HUES48 (cell line): Measurements from ENCODE around the gene HIC2.
"Not testable (repeated sequence)": the region's sequence is repeated elsewhere in the genome, so short reads cannot be mapped to it uniquely, and the experiment has no call there.

Source experiments
- H3K27ac ChIP-seq: one replicate; pipeline ENCODE4 v1.7.0; 2013; ENCODE audit warnings: low read depth, low read length, inconsistent platforms
- H3K27me3 ChIP-seq: 2 replicates; pipeline ENCODE4 v1.6.1; 2013; ENCODE audit warnings: mild to moderate bottlenecking, low read length; ENCODE audit not compliant: control insufficient read depth, insufficient read depth
- H3K36me3 ChIP-seq: 2 replicates; pipeline ENCODE4 v1.6.1; 2013; ENCODE audit warnings: low read length; ENCODE audit not compliant: control insufficient read depth, insufficient read depth
- H3K4me1 ChIP-seq: 2 replicates; pipeline ENCODE4 v1.6.1; 2013; ENCODE audit warnings: mild to moderate bottlenecking, low read length; ENCODE audit not compliant: control insufficient read depth, insufficient read depth
- H3K4me3 ChIP-seq: 2 replicates; pipeline ENCODE4 v1.5.1; 2013; ENCODE audit warnings: mild to moderate bottlenecking, low read depth, low read length
- H3K9ac ChIP-seq: 2 replicates; pipeline ENCODE4 v1.6.1; 2013; ENCODE audit warnings: mild to moderate bottlenecking, low read depth, low read length, moderate library complexity
- H3K9me3 ChIP-seq: 2 replicates; pipeline ENCODE4 v1.6.1; 2013; ENCODE audit warnings: low read length; ENCODE audit not compliant: control insufficient read depth, insufficient read depth

HIC2 gene

GRCh38 chr22:21407139-21407538, 10.0 kb upstream of the HIC2 start:
- not testable (repeated sequence) for H3K9me3 ChIP-seq, H3K27ac ChIP-seq, H3K4me3 ChIP-seq, H3K9ac ChIP-seq, H3K36me3 ChIP-seq, H3K4me1 ChIP-seq, H3K27me3 ChIP-seq

GRCh38 chr22:21407792-21408191, 9.4 kb upstream of the HIC2 start:
- not testable (repeated sequence) for H3K4me3 ChIP-seq, H3K9ac ChIP-seq, H3K36me3 ChIP-seq, H3K9me3 ChIP-seq, H3K27ac ChIP-seq, H3K27me3 ChIP-seq, H3K4me1 ChIP-seq

- not testable (repeated sequence) for H3K9ac ChIP-seq, H3K36me3 ChIP-seq, H3K4me1 ChIP-seq, H3K27me3 ChIP-seq, H3K27ac ChIP-seq, H3K4me3 ChIP-seq, H3K9me3 ChIP-seq
Observed at GRCh38 chr22:21416375-21416774, 796 bp upstream of the HIC2 start.

GRCh38 chr22:21417853-21418252, 682 bp downstream of the HIC2 start:
- H3K27ac ChIP-seq, H3K27me3 ChIP-seq, H3K9me3 ChIP-seq, H3K9ac ChIP-seq, H3K4me1 ChIP-seq, H3K36me3 ChIP-seq: not testable (repeated sequence)
- H3K4me3 ChIP-seq: peak overlapping the region; percentile 55; the same call in 1 of the 2 replicates

GRCh38 chr22:21418974-21419638, 1.9 kb downstream of the HIC2 start:
- not testable (repeated sequence) for H3K9ac ChIP-seq, H3K36me3 ChIP-seq, H3K27me3 ChIP-seq, H3K9me3 ChIP-seq, H3K4me1 ChIP-seq, H3K4me3 ChIP-seq, H3K27ac ChIP-seq

- H3K27ac ChIP-seq, H3K27me3 ChIP-seq, H3K4me3 ChIP-seq, H3K9ac ChIP-seq, H3K4me1 ChIP-seq, H3K9me3 ChIP-seq, H3K36me3 ChIP-seq: not testable (repeated sequence)
Observed at GRCh38 chr22:21420180-21420763, 3.1 kb downstream of the HIC2 start.

GRCh38 chr22:21424084-21424709, 7.0 kb downstream of the HIC2 start:
- not testable (repeated sequence) for H3K27me3 ChIP-seq, H3K4me1 ChIP-seq, H3K9ac ChIP-seq

GRCh38 chr22:21434378-21435233, 17.4 kb downstream of the HIC2 start:
- H3K36me3 ChIP-seq, H3K27me3 ChIP-seq, H3K4me3 ChIP-seq, H3K4me1 ChIP-seq, H3K9me3 ChIP-seq, H3K9ac ChIP-seq, H3K27ac ChIP-seq: not testable (repeated sequence)

More at GRCh38 chr22:21424084-21424709, 7.0 kb downstream of the HIC2 start:
- H3K9me3 ChIP-seq, H3K27ac ChIP-seq, H3K36me3 ChIP-seq, H3K4me3 ChIP-seq: not testable (repeated sequence)

- H3K27ac ChIP-seq, H3K4me3 ChIP-seq, H3K9ac ChIP-seq, H3K9me3 ChIP-seq, H3K36me3 ChIP-seq, H3K27me3 ChIP-seq, H3K4me1 ChIP-seq: not testable (repeated sequence)
Observed at GRCh38 chr22:21435998-21436810, 19.0 kb downstream of the HIC2 start.

- H3K36me3 ChIP-seq, H3K27me3 ChIP-seq, H3K9ac ChIP-seq, H3K9me3 ChIP-seq, H3K4me1 ChIP-seq, H3K4me3 ChIP-seq, H3K27ac ChIP-seq: not testable (repeated sequence)
Observed at GRCh38 chr22:21438013-21438412, 20.8 kb downstream of the HIC2 start.
